Hepatocyte (in vitro differentiated cells): ENCODE measurements around the gene COL13A1. TPM values are rescaled to one million over a fixed set of nuclear protein-coding genes. Genes with fewer than 3 reads are reported as not detected.

Experiments
- DNase-seq: peaks from one replicate; pipeline ENCODE4 v3.0.0-alpha.2; 2016; ENCODE audit warnings: low spot score
- H2AFZ ChIP-seq: fragments of 200-600 bp; sonication (generic); 2 replicates; pipeline ENCODE4 v1.6.0; 2016; ENCODE audit warnings: antibody characterized with exemption, mild to moderate bottlenecking
- H3K27ac ChIP-seq: fragments of 200-600 bp; sonication (generic); 2 replicates; pipeline ENCODE4 v1.5.1; 2016; ENCODE audit warnings: mild to moderate bottlenecking
- H3K27me3 ChIP-seq: fragments of 200-600 bp; sonication (generic); 2 replicates; pipeline ENCODE4 v1.6.1; 2016
- H3K36me3 ChIP-seq: fragments of 200-600 bp; sonication (generic); replicated peaks from 2 replicates; pipeline ENCODE4 v1.5.1; 2016; ENCODE audit warnings: low read depth; ENCODE audit not compliant: insufficient read depth
- H3K4me1 ChIP-seq: fragments of 200-600 bp; sonication (generic); 2 replicates; pipeline ENCODE4 v1.5.1; 2016; ENCODE audit warnings: mild to moderate bottlenecking, moderate library complexity; ENCODE audit not compliant: insufficient read depth
- H3K4me2 ChIP-seq: fragments of 200-600 bp; sonication (generic); 2 replicates; pipeline ENCODE4 v1.6.0; 2016
- H3K4me3 ChIP-seq: fragments of 200-600 bp; sonication (generic); 2 replicates; pipeline ENCODE4 v1.5.1; 2016; ENCODE audit warnings: mild to moderate bottlenecking
- H3K79me2 ChIP-seq: fragments of 200-600 bp; sonication (generic); 2 replicates; pipeline ENCODE4 v1.6.0; 2017; ENCODE audit warnings: mild to moderate bottlenecking
- H3K9me2 ChIP-seq: fragments of 200-600 bp; sonication (generic); replicated peaks from 2 replicates; pipeline ENCODE4 v1.6.0; 2017; ENCODE audit warnings: mild to moderate bottlenecking; ENCODE audit not compliant: insufficient read depth
- H3K9me3 ChIP-seq: fragments of 200-600 bp; sonication (generic); 2 replicates; pipeline ENCODE4 v1.5.1; 2016; ENCODE audit warnings: low read depth, mild to moderate bottlenecking
- H4K20me1 ChIP-seq: fragments of 200-600 bp; sonication (generic); 2 replicates; pipeline ENCODE4 v1.6.0; 2016; ENCODE audit warnings: mild to moderate bottlenecking; ENCODE audit not compliant: insufficient read depth, poor library complexity, severe bottlenecking
- EZH2 ChIP-seq: fragments of 200-600 bp; sonication (generic); IDR thresholded peaks from 2 replicates; pipeline ENCODE4 v1.6.1; 2016; ENCODE audit warnings: antibody characterized with exemption, mild to moderate bottlenecking, borderline replicate concordance
- EZH2phosphoT487 ChIP-seq: fragments of 200-600 bp; sonication (generic); IDR thresholded peaks from one replicate; pipeline ENCODE4 v1.6.1; 2018; ENCODE audit warnings: antibody characterized with exemption, mild to moderate bottlenecking, low read depth, moderate library complexity; ENCODE audit not compliant: unreplicated experiment, severe bottlenecking
- WGBS: methylation state at CpG from one replicate; pipeline ENCODE4 v1.1.6; 2016; ENCODE audit warnings: low lambda C conversion rate; ENCODE audit errors: missing lambda C conversion rate; 5-methylcytosine and 5-hydroxymethylcytosine counted together
- polyA plus RNA-seq: library from polyadenylated mRNA; unstranded; fragments of >200 nt; fragmentation: Nextera tagmentation; extraction: Ambion mirVana; gene quantifications from 2 replicates; pipeline ENCODE4 v1.2.1, GENCODE V29; 2016
- total RNA-seq: library from RNA; depleted of rRNA; stranded (reverse); fragments of >200 nt; gene quantifications from 2 replicates; pipeline ENCODE4 v1.2.3, GENCODE V29; 2014
- TF ChIP-seq, protein P1 (sequence below): fragments of 200-600 bp; sonication (generic); IDR thresholded peaks from 2 replicates; pipeline ENCODE4 v1.5.1; 2016; ENCODE audit warnings: antibody characterized with exemption, mild to moderate bottlenecking; ENCODE audit not compliant: poor library complexity

COL13A1 gene
- total and polyA plus RNA-seq, 2 experiments from 2014 or later = 4.5 to 8.5 TPM

GRCh38 chr10:69957241-69957885, 155.7 kb downstream of the COL13A1 start:
- whole genome bisulfite sequencing = 98% methylated on average over 7 of the region's 7 CpGs
- Histone ChIP-seq H4K20me1 (no peaks in the 10 kb centered on the region), H3K27me3 (no peaks in the 10 kb centered on the region), H3K4me3 (no peak overlapping the region), H3K79me2 (no peaks in the 10 kb centered on the region), H2AFZ (no peak overlapping the region), H3K4me2 (no peak overlapping the region), H3K9me3 (no peaks in the 10 kb centered on the region), H3K4me1 (peaks cover 8% of the 10 kb centered on the region), H3K36me3 (no peaks in the 10 kb centered on the region), H3K9me2 (no peaks in the 10 kb centered on the region), H3K27ac (no peak overlapping the region)
- DNase-seq = no peak
- TF ChIP-seq, protein P1, sequence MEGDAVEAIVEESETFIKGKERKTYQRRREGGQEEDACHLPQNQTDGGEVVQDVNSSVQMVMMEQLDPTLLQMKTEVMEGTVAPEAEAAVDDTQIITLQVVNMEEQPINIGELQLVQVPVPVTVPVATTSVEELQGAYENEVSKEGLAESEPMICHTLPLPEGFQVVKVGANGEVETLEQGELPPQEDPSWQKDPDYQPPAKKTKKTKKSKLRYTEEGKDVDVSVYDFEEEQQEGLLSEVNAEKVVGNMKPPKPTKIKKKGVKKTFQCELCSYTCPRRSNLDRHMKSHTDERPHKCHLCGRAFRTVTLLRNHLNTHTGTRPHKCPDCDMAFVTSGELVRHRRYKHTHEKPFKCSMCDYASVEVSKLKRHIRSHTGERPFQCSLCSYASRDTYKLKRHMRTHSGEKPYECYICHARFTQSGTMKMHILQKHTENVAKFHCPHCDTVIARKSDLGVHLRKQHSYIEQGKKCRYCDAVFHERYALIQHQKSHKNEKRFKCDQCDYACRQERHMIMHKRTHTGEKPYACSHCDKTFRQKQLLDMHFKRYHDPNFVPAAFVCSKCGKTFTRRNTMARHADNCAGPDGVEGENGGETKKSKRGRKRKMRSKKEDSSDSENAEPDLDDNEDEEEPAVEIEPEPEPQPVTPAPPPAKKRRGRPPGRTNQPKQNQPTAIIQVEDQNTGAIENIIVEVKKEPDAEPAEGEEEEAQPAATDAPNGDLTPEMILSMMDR = no peak
- TF ChIP-seq EZH2phosphoT487 (no peak), EZH2 (no peak)

- Histone ChIP-seq H3K4me3 (no peak overlapping the region), H3K79me2 (no peaks in the 10 kb centered on the region), H3K36me3 (no peaks in the 10 kb centered on the region), H3K4me2 (no peak overlapping the region), H3K9me3 (no peaks in the 10 kb centered on the region), H4K20me1 (no peaks in the 10 kb centered on the region), H2AFZ (no peak overlapping the region), H3K27ac (no peak overlapping the region), H3K9me2 (no peaks in the 10 kb centered on the region), H3K27me3 (no peaks in the 10 kb centered on the region), H3K4me1 (peaks cover 8% of the 10 kb centered on the region)
- TF ChIP-seq EZH2phosphoT487 = no peak
- TF ChIP-seq, protein P1 = peak; percentile 55
- no peak for TF ChIP-seq EZH2
- WGBS = 81% methylated on average over 6 of the region's 6 CpGs
- peak; percentile 54 for DNase-seq
Observed at GRCh38 chr10:69957886-69958555, 156.3 kb downstream of the COL13A1 start.

DNA sequence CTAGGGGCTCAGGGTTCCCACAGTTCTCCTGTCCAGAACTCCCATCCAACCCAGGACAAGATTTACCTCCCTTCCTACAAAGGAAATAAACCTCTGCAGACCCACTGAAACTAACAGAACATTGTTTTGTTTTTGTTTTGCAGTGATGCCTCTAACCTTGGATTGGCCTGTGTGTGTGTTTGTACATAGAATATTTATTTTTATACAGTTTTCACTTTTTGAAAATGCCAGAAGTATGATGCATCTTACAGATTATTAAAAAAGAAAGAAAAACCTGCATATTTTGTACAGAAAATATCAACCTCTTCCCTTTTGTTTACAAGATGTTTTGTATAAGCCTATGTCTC, 156.8 kb downstream of the COL13A1 start:
- Histone ChIP-seq H2AFZ (no peak overlapping the region), H3K27ac (no peak overlapping the region), H3K36me3 (no peaks in the 10 kb centered on the region), H3K4me1 (peaks cover 8% of the 10 kb centered on the region), H3K4me3 (no peak overlapping the region), H3K27me3 (no peaks in the 10 kb centered on the region), H4K20me1 (no peaks in the 10 kb centered on the region), H3K9me3 (no peaks in the 10 kb centered on the region), H3K4me2 (no peak overlapping the region), H3K79me2 (no peaks in the 10 kb centered on the region), H3K9me2 (no peaks in the 10 kb centered on the region)
- no peak for TF ChIP-seq EZH2phosphoT487
- no peak for TF ChIP-seq EZH2
- TF ChIP-seq, protein P1 = no peak
- DNase-seq = no peak
